G401.6 (cell line): Measurements from ENCODE around the gene NRN1L.

Source experiments
- FAIRE-seq: peaks from 2 replicates; lab custom pipeline; 2012; peaks lifted over from hg19 to GRCh38; lab: Jason Lieb, UNC

Gene NRN1L

GRCh38 chr16:67919622-67920221, 35.0 kb downstream of the NRN1L start:
- FAIRE-seq: no peak

- no peak for FAIRE-seq
Measured at GRCh38 chr16:67922221-67922620, 37.5 kb downstream of the NRN1L start.

GRCh38 chr16:67922740-67923139, 38.1 kb downstream of the NRN1L start:
- FAIRE-seq: no peak

- FAIRE-seq: no peak
Measured at GRCh38 chr16:67923414-67924116, 38.9 kb downstream of the NRN1L start.

GRCh38 chr16:67924140-67924906, 39.6 kb downstream of the NRN1L start:
- no peak for FAIRE-seq

- FAIRE-seq: no peak
Measured at GRCh38 chr16:67926181-67926750, 41.6 kb downstream of the NRN1L start.

GRCh38 chr16:67927131-67927941, 42.7 kb downstream of the NRN1L start:
- no peak for FAIRE-seq

- no peak for FAIRE-seq
Measured at GRCh38 chr16:67928147-67928546, 43.5 kb downstream of the NRN1L start.

GRCh38 chr16:67928561-67929364, 44.1 kb downstream of the NRN1L start:
- no peak for FAIRE-seq

GRCh38 chr16:67930191-67930590, 45.5 kb downstream of the NRN1L start:
- no peak for FAIRE-seq

GRCh38 chr16:67930678-67931211, 46.1 kb downstream of the NRN1L start:
- no peak for FAIRE-seq

- no peak for FAIRE-seq
Measured at GRCh38 chr16:67931712-67932461, 47.2 kb downstream of the NRN1L start, which contains the start of gene CTRL. CTRL (minus strand) TSS chr16:67931862; CDS start chr16:67931852, 10 bp downstream.

- no peak for FAIRE-seq
Measured at GRCh38 chr16:67932462-67932840, 47.8 kb downstream of the NRN1L start.

- FAIRE-seq: no peak
Measured at GRCh38 chr16:67933805-67934204, 49.1 kb downstream of the NRN1L start.

GRCh38 chr16:67934306-67935100, 49.8 kb downstream of the NRN1L start:
- FAIRE-seq: no peak

- FAIRE-seq: no peak
Measured at GRCh38 chr16:67935101-67935401, 50.4 kb downstream of the NRN1L start.

GRCh38 chr16:67935402-67936123, 50.9 kb downstream of the NRN1L start:
- peak; percentile 98 for FAIRE-seq
